ENCODE results near the gene ABHD2. TPM values are rescaled to one million over a fixed set of nuclear protein-coding genes. Genes with fewer than 3 reads are reported as not detected.
A peak's percentile ranks its signal among the peaks of the same experiment; 100 is the strongest.

The ABHD2 gene
- polyA plus RNA-seq, 2 donors, result 3.8 to 6.0 TPM

DNA sequence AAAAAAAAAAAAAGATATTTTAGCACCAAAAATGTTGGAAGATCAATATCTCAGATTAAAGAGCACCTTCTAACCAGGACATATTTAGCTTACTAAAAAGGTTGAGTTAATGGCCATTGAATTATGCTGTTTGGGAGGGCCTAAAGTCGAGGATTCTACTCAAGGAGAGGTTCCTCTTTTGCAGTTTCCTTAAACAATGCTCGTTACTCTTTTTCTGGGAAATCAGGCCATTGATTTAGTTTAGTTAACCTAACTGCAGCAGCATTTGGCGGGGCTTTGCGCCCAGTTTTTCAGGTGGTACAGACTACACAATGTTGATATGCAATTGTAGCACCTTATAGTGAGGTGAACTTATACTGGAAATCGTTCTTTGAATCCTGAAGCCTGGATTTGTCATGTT is 6.8 kb downstream of the ABHD2 start:
- no peaks in the 10 kb centered on the region for H3K9me3 ChIP-seq (ENCODE audit: control insufficient read depth in 2 of 2, insufficient read depth in 1 of 2, low read depth in 1 of 2, low read length in 1 of 2)

DNA sequence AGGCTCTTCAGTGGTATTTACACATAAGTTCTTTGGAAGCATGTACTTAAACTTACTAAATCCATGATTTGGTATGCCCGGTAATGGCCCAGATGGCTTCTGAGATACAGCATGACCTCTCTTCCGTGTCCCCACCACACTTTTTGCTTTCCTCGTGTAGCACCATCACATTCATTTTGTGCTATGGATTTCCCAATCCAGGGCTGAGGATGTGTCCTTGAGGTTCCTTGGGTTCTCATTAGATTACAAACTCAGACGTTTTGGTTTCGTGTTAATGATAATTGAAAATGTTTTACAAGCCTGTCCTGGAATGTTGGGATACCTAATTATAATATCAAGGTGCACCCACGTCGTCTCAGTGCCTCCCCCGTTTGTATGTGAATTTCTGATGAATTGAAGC is 7.3 kb downstream of the ABHD2 start:
- Histone ChIP-seq H3K4me1 (ENCODE audit: control insufficient read depth in 2 of 2, insufficient read depth in 2 of 2, low read length in 1 of 2) (peaks cover 0 to 2% of the 10 kb centered on the region in 2 donors), H3K4me3 (ENCODE audit: low read depth in 1 of 2, low read length in 2 of 2) (no peak overlapping the region), H3K27ac (ENCODE audit: low read depth in 2 of 2, low read length in 1 of 2) (no peak overlapping the region), H3K9me3 (ENCODE audit: control insufficient read depth in 2 of 2, insufficient read depth in 1 of 2, low read depth in 1 of 2, low read length in 1 of 2) (no peaks in the 10 kb centered on the region), H3K27me3 (ENCODE audit: control insufficient read depth in 1 of 2, insufficient read depth in 2 of 2, low read length in 2 of 2) (no peaks in the 10 kb centered on the region), H3K36me3 (ENCODE audit: control insufficient read depth in 2 of 2, insufficient read depth in 2 of 2, low read length in 1 of 2) (peaks cover 0 to 2% of the 10 kb centered on the region in 2 donors)
- 79 to 89% methylated on average over 8 of the region's 8 CpGs for WGBS, 2 donors

More for the DNA sequence above, 6.8 kb downstream of the ABHD2 start:
- no peak overlapping the region for H3K4me3 ChIP-seq (ENCODE audit: low read depth in 1 of 2, low read length in 2 of 2)
- 87 to 92% methylated on average over 5 of the region's 5 CpGs for WGBS, 2 donors
- H3K27me3 ChIP-seq (ENCODE audit: control insufficient read depth in 1 of 2, insufficient read depth in 2 of 2, low read length in 2 of 2), result no peaks in the 10 kb centered on the region
- H3K4me1 ChIP-seq (ENCODE audit: control insufficient read depth in 2 of 2, insufficient read depth in 2 of 2, low read length in 1 of 2), result peaks cover 0 to 2% of the 10 kb centered on the region in 2 donors
- no peak overlapping the region for H3K27ac ChIP-seq (ENCODE audit: low read depth in 2 of 2, low read length in 1 of 2)
- peaks cover 0 to 2% of the 10 kb centered on the region in 2 donors for H3K36me3 ChIP-seq (ENCODE audit: control insufficient read depth in 2 of 2, insufficient read depth in 2 of 2, low read length in 1 of 2)

GRCh38 chr15:89096664-89097063 is 8.4 kb downstream of the ABHD2 start:
- WGBS, 2 donors, result 58 to 67% methylated on average over 5 of the region's 5 CpGs
- Histone ChIP-seq H3K27ac (ENCODE audit: low read depth in 2 of 2, low read length in 1 of 2) (no peak overlapping the region), H3K36me3 (ENCODE audit: control insufficient read depth in 2 of 2, insufficient read depth in 2 of 2, low read length in 1 of 2) (peaks cover 0 to 2% of the 10 kb centered on the region in 2 donors), H3K27me3 (ENCODE audit: control insufficient read depth in 1 of 2, insufficient read depth in 2 of 2, low read length in 2 of 2) (no peaks in the 10 kb centered on the region), H3K4me3 (ENCODE audit: low read depth in 1 of 2, low read length in 2 of 2) (no peak overlapping the region), H3K4me1 (ENCODE audit: control insufficient read depth in 2 of 2, insufficient read depth in 2 of 2, low read length in 1 of 2) (peaks cover under 1 to 2% of the 10 kb centered on the region in 2 donors), H3K9me3 (ENCODE audit: control insufficient read depth in 2 of 2, insufficient read depth in 1 of 2, low read depth in 1 of 2, low read length in 1 of 2) (no peaks in the 10 kb centered on the region)

DNA sequence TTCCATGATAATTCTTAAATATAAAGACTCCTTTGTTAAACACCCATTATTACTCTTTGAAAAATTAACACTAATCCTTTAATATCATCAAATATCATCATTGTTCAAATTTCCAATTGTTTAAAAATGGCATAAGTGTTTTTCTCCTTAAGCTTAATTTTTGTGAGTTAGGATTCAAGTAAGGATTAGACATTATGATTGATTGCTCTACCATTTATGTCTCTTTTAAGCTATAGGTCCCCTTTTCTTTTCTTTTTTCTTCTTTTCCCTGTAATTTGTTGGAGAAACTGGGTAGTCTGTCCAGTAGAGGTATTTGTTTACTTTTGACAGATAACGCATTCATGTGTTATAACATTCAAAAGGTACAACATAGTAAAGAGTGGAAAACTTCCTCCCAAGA is 9.1 kb downstream of the ABHD2 start:
- Histone ChIP-seq H3K27me3 (ENCODE audit: control insufficient read depth in 1 of 2, insufficient read depth in 2 of 2, low read length in 2 of 2) (no peaks in the 10 kb centered on the region), H3K36me3 (ENCODE audit: control insufficient read depth in 2 of 2, insufficient read depth in 2 of 2, low read length in 1 of 2) (peaks cover 0 to 2% of the 10 kb centered on the region in 2 donors), H3K9me3 (ENCODE audit: control insufficient read depth in 2 of 2, insufficient read depth in 1 of 2, low read depth in 1 of 2, low read length in 1 of 2) (no peaks in the 10 kb centered on the region), H3K4me3 (ENCODE audit: low read depth in 1 of 2, low read length in 2 of 2) (no peak overlapping the region), H3K27ac (ENCODE audit: low read depth in 2 of 2, low read length in 1 of 2) (no peak overlapping the region), H3K4me1 (ENCODE audit: control insufficient read depth in 2 of 2, insufficient read depth in 2 of 2, low read length in 1 of 2) (peaks cover 4 to 5% of the 10 kb centered on the region in 2 donors)
- WGBS, 2 donors, result 81 to 88% methylated on average over 1 of the region's 1 CpG

- Histone ChIP-seq H3K4me3 (ENCODE audit: low read depth in 1 of 2, low read length in 2 of 2) (no peak overlapping the region), H3K27ac (ENCODE audit: low read depth in 2 of 2, low read length in 1 of 2) (peak overlapping the region; percentile 18 to 41), H3K9me3 (ENCODE audit: control insufficient read depth in 2 of 2, insufficient read depth in 1 of 2, low read depth in 1 of 2, low read length in 1 of 2) (no peaks in the 10 kb centered on the region), H3K36me3 (ENCODE audit: control insufficient read depth in 2 of 2, insufficient read depth in 2 of 2, low read length in 1 of 2) (peaks cover 0 to 2% of the 10 kb centered on the region in 2 donors), H3K27me3 (ENCODE audit: control insufficient read depth in 1 of 2, insufficient read depth in 2 of 2, low read length in 2 of 2) (no peaks in the 10 kb centered on the region), H3K4me1 (ENCODE audit: control insufficient read depth in 2 of 2, insufficient read depth in 2 of 2, low read length in 1 of 2) (peaks cover 4 to 5% of the 10 kb centered on the region in 2 donors)
- 46 to 74% methylated on average over 1 of the region's 1 CpG for WGBS, 2 donors
Observed at GRCh38 chr15:89098281-89098680, 10.0 kb downstream of the ABHD2 start.

GRCh38 chr15:89099968-89100367 is 11.7 kb downstream of the ABHD2 start:
- H3K36me3 ChIP-seq (ENCODE audit: control insufficient read depth in 2 of 2, insufficient read depth in 2 of 2, low read length in 1 of 2), result peaks cover 0 to 2% of the 10 kb centered on the region in 2 donors
- H3K4me3 ChIP-seq (ENCODE audit: low read depth in 1 of 2, low read length in 2 of 2), result no peak overlapping the region
- no peak overlapping the region for H3K27ac ChIP-seq (ENCODE audit: low read depth in 2 of 2, low read length in 1 of 2)
- H3K27me3 ChIP-seq (ENCODE audit: control insufficient read depth in 1 of 2, insufficient read depth in 2 of 2, low read length in 2 of 2), result no peaks in the 10 kb centered on the region
- H3K4me1 ChIP-seq (ENCODE audit: control insufficient read depth in 2 of 2, insufficient read depth in 2 of 2, low read length in 1 of 2), result peaks cover 4 to 9% of the 10 kb centered on the region in 2 donors
- 80 to 83% methylated on average over 3 of the region's 3 CpGs for WGBS, 2 donors
- no peaks in the 10 kb centered on the region for H3K9me3 ChIP-seq (ENCODE audit: control insufficient read depth in 2 of 2, insufficient read depth in 1 of 2, low read depth in 1 of 2, low read length in 1 of 2)

DNA sequence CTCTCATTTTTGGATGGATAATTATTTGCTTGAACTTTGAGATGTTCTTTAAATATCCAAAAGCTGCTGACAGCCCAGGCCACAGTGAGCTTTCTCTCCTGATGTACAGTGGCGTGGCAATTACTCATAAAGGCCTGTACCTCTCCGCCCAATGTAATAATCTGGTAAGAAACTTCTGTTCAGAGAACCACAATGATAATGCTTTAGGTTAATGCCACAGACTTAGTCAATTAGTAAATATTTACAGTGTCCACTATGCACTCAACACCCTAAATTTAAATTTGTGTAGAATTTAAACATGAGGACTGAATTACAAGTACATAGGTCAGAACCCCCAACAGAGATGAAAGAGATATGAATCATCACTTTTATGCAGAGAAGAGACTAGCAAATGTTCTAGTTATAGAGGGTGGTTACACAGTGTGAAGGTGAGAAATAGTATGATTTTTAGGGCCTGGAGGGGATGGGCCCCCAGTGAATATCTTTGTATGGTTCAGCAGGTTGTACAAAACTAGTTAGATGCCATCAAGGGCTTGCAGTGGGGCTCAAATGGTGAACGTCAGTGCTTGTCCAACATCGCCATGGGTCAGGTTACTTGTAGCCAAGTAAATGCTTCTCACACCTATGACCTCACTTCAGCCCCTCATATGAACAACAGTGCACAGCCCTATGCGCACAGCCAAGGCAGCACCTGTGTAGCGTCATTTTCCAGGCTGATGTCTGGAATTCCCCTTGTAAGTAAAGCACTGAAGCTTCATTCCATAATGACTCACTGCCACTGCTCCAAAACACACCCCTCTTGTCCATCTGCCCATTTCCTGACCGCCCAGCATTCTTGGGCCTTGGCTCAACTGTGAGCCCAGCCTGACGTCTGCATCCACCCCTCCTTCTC is 13.3 kb downstream of the ABHD2 start:
- Histone ChIP-seq H3K27ac (ENCODE audit: low read depth in 2 of 2, low read length in 1 of 2) (peak overlapping the region; percentile 73 to 85), H3K36me3 (ENCODE audit: control insufficient read depth in 2 of 2, insufficient read depth in 2 of 2, low read length in 1 of 2) (peaks cover 0 to 2% of the 10 kb centered on the region in 2 donors), H3K27me3 (ENCODE audit: control insufficient read depth in 1 of 2, insufficient read depth in 2 of 2, low read length in 2 of 2) (no peaks in the 10 kb centered on the region), H3K4me1 (ENCODE audit: control insufficient read depth in 2 of 2, insufficient read depth in 2 of 2, low read length in 1 of 2) (peaks cover 4 to 16% of the 10 kb centered on the region in 2 donors), H3K4me3 (ENCODE audit: low read depth in 1 of 2, low read length in 2 of 2) (no peak overlapping the region), H3K9me3 (ENCODE audit: control insufficient read depth in 2 of 2, insufficient read depth in 1 of 2, low read depth in 1 of 2, low read length in 1 of 2) (no peaks in the 10 kb centered on the region)
- WGBS, 2 donors, result 38 to 51% methylated on average over 8 of the region's 8 CpGs

- no peaks in the 10 kb centered on the region for H3K27me3 ChIP-seq (ENCODE audit: control insufficient read depth in 1 of 2, insufficient read depth in 2 of 2, low read length in 2 of 2)
- H3K9me3 ChIP-seq (ENCODE audit: control insufficient read depth in 2 of 2, insufficient read depth in 1 of 2, low read depth in 1 of 2, low read length in 1 of 2), result no peaks in the 10 kb centered on the region
- H3K36me3 ChIP-seq (ENCODE audit: control insufficient read depth in 2 of 2, insufficient read depth in 2 of 2, low read length in 1 of 2), result peaks cover 0 to 2% of the 10 kb centered on the region in 2 donors
- peak overlapping the region; percentile 22 to 44 for H3K27ac ChIP-seq (ENCODE audit: low read depth in 2 of 2, low read length in 1 of 2)
- H3K4me1 ChIP-seq (ENCODE audit: control insufficient read depth in 2 of 2, insufficient read depth in 2 of 2, low read length in 1 of 2), result peaks cover 4 to 25% of the 10 kb centered on the region in 2 donors
- H3K4me3 ChIP-seq (ENCODE audit: low read depth in 1 of 2, low read length in 2 of 2), result no peak overlapping the region
- 75 to 86% methylated on average over 5 of the region's 5 CpGs for WGBS, 2 donors
Observed at GRCh38 chr15:89103481-89104171, 15.4 kb downstream of the ABHD2 start.

DNA sequence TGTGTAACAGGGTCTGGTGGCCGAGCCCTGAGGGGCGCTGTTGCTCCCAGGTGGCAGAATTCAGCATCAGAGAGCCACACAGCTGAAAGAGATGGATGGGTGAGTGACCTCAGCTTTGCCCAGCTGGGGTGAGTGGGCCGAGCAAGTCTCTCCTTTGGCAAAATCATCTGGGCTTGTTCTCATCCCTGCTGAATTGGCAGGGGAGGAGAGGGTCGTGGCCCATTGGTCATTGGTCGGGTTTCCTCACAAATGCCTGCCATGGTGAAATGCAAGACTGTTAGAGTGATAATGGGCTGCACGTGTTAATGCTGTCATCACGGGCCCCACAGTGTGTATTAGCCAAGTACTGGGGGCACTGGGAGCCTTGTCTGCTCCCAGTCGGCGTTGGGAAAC is 15.9 kb downstream of the ABHD2 start:
- Histone ChIP-seq H3K36me3 (ENCODE audit: control insufficient read depth in 2 of 2, insufficient read depth in 2 of 2, low read length in 1 of 2) (peaks cover 0 to 2% of the 10 kb centered on the region in 2 donors), H3K27me3 (ENCODE audit: control insufficient read depth in 1 of 2, insufficient read depth in 2 of 2, low read length in 2 of 2) (no peaks in the 10 kb centered on the region), H3K4me3 (ENCODE audit: low read depth in 1 of 2, low read length in 2 of 2) (no peak overlapping the region), H3K4me1 (ENCODE audit: control insufficient read depth in 2 of 2, insufficient read depth in 2 of 2, low read length in 1 of 2) (peaks cover 4 to 29% of the 10 kb centered on the region in 2 donors), H3K9me3 (ENCODE audit: control insufficient read depth in 2 of 2, insufficient read depth in 1 of 2, low read depth in 1 of 2, low read length in 1 of 2) (no peaks in the 10 kb centered on the region), H3K27ac (ENCODE audit: low read depth in 2 of 2, low read length in 1 of 2) (peak overlapping the region; percentile 22 to 44)
- 89% methylated on average over 9 of the region's 9 CpGs for WGBS, 2 donors
